ENCODE results near the gene NDUFB6. TPM values are rescaled to one million over a fixed set of nuclear protein-coding genes. Genes with fewer than 3 reads are reported as not detected.

The NDUFB6 gene
- total and polyA plus RNA-seq, 9 of the 15 experiments (the other 6 are each of a cell fraction or from before 2014, with no cell fraction given): 26.5 to 88.1 (median 64.0) TPM

- TF ChIP-seq ATF3 (IDR thresholded peaks at IDR 0.05) (peak; percentile 79), ATF3 (CRISPR knock-in tag; conservative IDR thresholded peaks at IDR 0.05) (no peak), TFAP4 (CRISPR knock-in tag; IDR thresholded peaks at IDR 0.05; ENCODE audit: borderline replicate concordance) (peak; percentile 52; the same call in 1 of the 2 replicates), ZBTB17 (CRISPR knock-in tag; IDR thresholded peaks at IDR 0.05) (peak; percentile 87), TAF9B (IDR thresholded peaks at IDR 0.05; ENCODE audit: partially characterized antibody) (peak; percentile 58), RBBP5 (IDR thresholded peaks at IDR 0.05; ENCODE audit: borderline replicate concordance, insufficient read depth, low read length, poor library complexity, severe bottlenecking) (peak; percentile 85), NFRKB (IDR thresholded peaks at IDR 0.05; ENCODE audit: low read depth) (0 out of 2 replicates have a peak, but pooled peaks have one; percentile 27), HNRNPUL1 (IDR thresholded peaks at IDR 0.05; ENCODE audit: low read length) (no peak), NRF1 (conservative IDR thresholded peaks at IDR 0.05 in 1 of 2, IDR thresholded peaks at IDR 0.05 in 1 of 2) (peak; percentile 38 to 43; a peak in 2 of 4 replicates), MTA1 (IDR thresholded peaks at IDR 0.05; ENCODE audit: borderline replicate concordance) (peak; percentile 97), NR2F6 (CRISPR knock-in tag; IDR thresholded peaks at IDR 0.05) (no peak), HDAC1 (IDR thresholded peaks at IDR 0.05) (peak in 1 of 2 experiments; percentile 41; a peak in 1 of 4 replicates), ARID4B (CRISPR knock-in tag; IDR thresholded peaks at IDR 0.05) (peak; percentile 27; the same call in 1 of the 2 replicates), EP400 (IDR thresholded peaks at IDR 0.05) (peak; percentile 67), SAP30 (IDR thresholded peaks at IDR 0.05; ENCODE audit: borderline replicate concordance, insufficient read depth, low read depth, low read length, poor library complexity, severe bottlenecking) (peak; percentile 30), ZBTB12 (CRISPR knock-in tag; IDR thresholded peaks at IDR 0.05) (peak; percentile 91)
Measured at GRCh38 chr9:32572900-32573523, at the start of gene NDUFB6 (continued).
